WERI-Rb-1 (cell line): ENCODE data around the gene CDK7.
"Not testable (repeated sequence)": the region's sequence is repeated elsewhere in the genome, so short reads cannot be mapped to it uniquely, and the experiment has no call there.

Experiments
- DNase-seq: peaks from one replicate; pipeline ENCODE4 v3.0.0-alpha.2; 2020
- H3K27ac ChIP-seq: fragments of 250-450 bp; sonication (Bioruptor Pico); 2 replicates; pipeline ENCODE4 v1.5.1; 2020; ENCODE audit warnings: mild to moderate bottlenecking, moderate library complexity
- H3K27me3 ChIP-seq: fragments of 250-450 bp; sonication (Bioruptor Pico); 2 replicates; pipeline ENCODE4 v1.5.1; 2021; ENCODE audit warnings: mild to moderate bottlenecking, low read depth, moderate library complexity; ENCODE audit not compliant: insufficient read depth, severe bottlenecking
- H3K36me3 ChIP-seq: fragments of 250-450 bp; sonication (Bioruptor Pico); 2 replicates; pipeline ENCODE4 v1.5.1; 2020; ENCODE audit warnings: mild to moderate bottlenecking, moderate library complexity
- H3K4me3 ChIP-seq: 2 replicates; pipeline ENCODE4 v1.5.1; 2011; ENCODE audit warnings: low read depth, mild to moderate bottlenecking, control low read depth, low read length
- H3K9me3 ChIP-seq: fragments of 250-450 bp; sonication (Bioruptor Pico); 2 replicates; pipeline ENCODE4 v1.5.1; 2021; ENCODE audit warnings: mild to moderate bottlenecking, moderate library complexity; ENCODE audit not compliant: severe bottlenecking
- CTCF ChIP-seq: IDR thresholded peaks from 2 replicates; pipeline ENCODE4 v1.5.1; 2011; ENCODE audit warnings: low read depth, mild to moderate bottlenecking, control low read depth, inconsistent platforms, low read length

Gene CDK7

GRCh38 chr5:69217151-69217511, 17.6 kb upstream of the CDK7 start:
- no peaks in the 10 kb centered on the region for H3K27me3 ChIP-seq
- no peak for DNase-seq
- no peak for TF ChIP-seq CTCF
- peak overlapping the region; percentile 100 for H3K4me3 ChIP-seq
- peak overlapping the region; percentile 91 for H3K27ac ChIP-seq
- H3K36me3 ChIP-seq, result peaks cover 3% of the 10 kb centered on the region
- no peaks in the 10 kb centered on the region for H3K9me3 ChIP-seq

GRCh38 chr5:69217548-69218526, 16.8 kb upstream of the CDK7 start:
- peaks cover 3% of the 10 kb centered on the region for H3K36me3 ChIP-seq

GRCh38 chr5:69219939-69220338, 14.7 kb upstream of the CDK7 start:
- Histone ChIP-seq H3K9me3 (no peaks in the 10 kb centered on the region), H3K27ac (no peak overlapping the region), H3K36me3 (peaks cover 7% of the 10 kb centered on the region), H3K27me3 (no peaks in the 10 kb centered on the region), H3K4me3 (no peak overlapping the region)
- DNase-seq, result no peak
- no peak for TF ChIP-seq CTCF

More at GRCh38 chr5:69217548-69218526, 16.8 kb upstream of the CDK7 start:
- no peaks in the 10 kb centered on the region for H3K27me3 ChIP-seq
- TF ChIP-seq CTCF, result 0 out of 2 replicates have a peak, but pooled peaks have one; percentile 15
- H3K4me3 ChIP-seq, result peak overlapping the region; percentile 100
- H3K27ac ChIP-seq, result peak overlapping the region; percentile 91
- no peaks in the 10 kb centered on the region for H3K9me3 ChIP-seq
- DNase-seq, result peak; percentile 96

GRCh38 chr5:69220371-69220770, 14.3 kb upstream of the CDK7 start:
- not testable (repeated sequence) for H3K9me3 ChIP-seq, H3K36me3 ChIP-seq, H3K4me3 ChIP-seq, H3K27ac ChIP-seq, H3K27me3 ChIP-seq, DNase-seq

- not testable (repeated sequence) for H3K27ac ChIP-seq, H3K9me3 ChIP-seq, H3K27me3 ChIP-seq, H3K4me3 ChIP-seq, DNase-seq, H3K36me3 ChIP-seq
Measured at GRCh38 chr5:69220833-69221232, 13.9 kb upstream of the CDK7 start.

- no peaks in the 10 kb centered on the region for H3K27me3 ChIP-seq
- no peak for DNase-seq
- H3K36me3 ChIP-seq, result peaks cover 10% of the 10 kb centered on the region
Measured at GRCh38 chr5:69224520-69224919, 10.2 kb upstream of the CDK7 start.

More at GRCh38 chr5:69224520-69224919, 10.2 kb upstream of the CDK7 start:
- Histone ChIP-seq H3K4me3 (no peak overlapping the region), H3K9me3 (no peaks in the 10 kb centered on the region), H3K27ac (no peak overlapping the region)
- no peak for TF ChIP-seq CTCF
